CD4-positive, alpha-beta T cell (primary cell): ENCODE results near the gene PIGL. TPM values are rescaled to one million over a fixed set of nuclear protein-coding genes. Genes with fewer than 3 reads are reported as not detected.
A peak's percentile ranks its signal among the peaks of the same experiment; 100 is the strongest.
"Not testable (repeated sequence)": the region's sequence is repeated elsewhere in the genome, so short reads cannot be mapped to it uniquely, and the experiment has no call there.

Experiments
- ATAC-seq: fragments of 200-7000 bp; cut with Tn5 transposase; one replicate; pipeline ENCODE4 v1.10.0; 2022; ENCODE audit warnings: mild to moderate bottlenecking; ENCODE audit not compliant: poor library complexity
- CTCF ChIA-PET: fragments of 350-600 bp; sonication (Branson Sonifier 250); formaldehyde crosslinking; loops from one replicate; lab custom pipeline; 2021; ENCODE audit warnings: antibody characterized with exemption, inconsistent platforms; lab: Charles Lee
- POLR2A ChIA-PET: fragments of 350-600 bp; sonication (Branson Sonifier 250); formaldehyde crosslinking; loops from one replicate; lab custom pipeline; 2021; ENCODE audit warnings: antibody characterized with exemption, inconsistent platforms; lab: Charles Lee
- DNase-seq, 14 experiments: peaks; one replicate each; pipeline ENCODE4 v3.0.0-alpha.2; 2013 to 2020; ENCODE audit warnings: mixed read lengths in 2 of 14
- H3K27ac ChIP-seq, 2 donors: one replicate each; pipeline versions ENCODE4 v1.5.1 to v1.7.0; 2013; ENCODE audit warnings: low read length in 2 of 2, low read depth in 1 of 2, mild to moderate bottlenecking in 1 of 2
- H3K27me3 ChIP-seq, 2 experiments: 1 replicate in 1 of 2; 2 replicates in 1 of 2; pipeline versions ENCODE4 v1.6.1 to v1.7.0; 2013; ENCODE audit warnings: low read length in 2 of 2, control low read depth in 1 of 2, mild to moderate bottlenecking in 1 of 2, moderate library complexity in 1 of 2; ENCODE audit not compliant: insufficient read depth in 2 of 2, control insufficient read depth in 1 of 2
- H3K36me3 ChIP-seq: one replicate; pipeline ENCODE4 v1.6.1; 2013; ENCODE audit warnings: low read length, control low read depth; ENCODE audit not compliant: insufficient read depth
- H3K4me1 ChIP-seq: one replicate; pipeline ENCODE4 v1.6.1; 2013; ENCODE audit warnings: low read length, control low read depth; ENCODE audit not compliant: insufficient read depth
- H3K4me3 ChIP-seq: one replicate; pipeline ENCODE4 v1.5.1; 2013; ENCODE audit warnings: mild to moderate bottlenecking, low read length, moderate library complexity
- H3K9me3 ChIP-seq, 2 experiments: 1 replicate in 1 of 2; 2 replicates in 1 of 2; pipeline versions ENCODE4 v1.6.1 to v1.7.0; 2013; ENCODE audit warnings: low read length in 2 of 2, mild to moderate bottlenecking in 2 of 2, control low read depth in 1 of 2, moderate library complexity in 1 of 2; ENCODE audit not compliant: control insufficient read depth in 1 of 2, insufficient read depth in 1 of 2
- H3K27ac Mint-ChIP-seq: one replicate; pipeline ENCODE4 v1.8.0; 2020; ENCODE audit warnings: mixed read lengths
- H3K27me3 Mint-ChIP-seq: one replicate; pipeline ENCODE4 v1.8.0; 2021; ENCODE audit warnings: mixed read lengths
- H3K36me3 Mint-ChIP-seq: one replicate; pipeline ENCODE4 v1.8.0; 2021; ENCODE audit warnings: low read depth, mixed read lengths
- H3K4me1 Mint-ChIP-seq: one replicate; pipeline ENCODE4 v1.8.0; 2021; ENCODE audit warnings: low read depth, mixed read lengths
- H3K4me3 Mint-ChIP-seq: one replicate; pipeline ENCODE4 v1.8.0; 2020; ENCODE audit warnings: mild to moderate bottlenecking, mixed read lengths
- H3K9me3 Mint-ChIP-seq: one replicate; pipeline ENCODE4 v1.8.0; 2020; ENCODE audit warnings: mixed read lengths
- CTCF ChIP-seq: fragments of 200-600 bp; IDR thresholded peaks from one replicate; pipeline ENCODE4 v1.8.0; 2022; ENCODE audit warnings: antibody characterized with exemption, mild to moderate bottlenecking
- intact Hi-C, 2 experiments: fragments of 100-400 bp; cut with DNase I in 1 of 2; cut with micrococcal nuclease in 1 of 2; formaldehyde crosslinking; loops; one replicate each; pipeline versions ENCODE4 v1.15.1 to v1.9.0; 2023 to 2025; cut with DNase I, micrococcal nuclease
- total RNA-seq, 174 experiments: library from RNA in 2 of 174; stranded (reverse) in 2 of 174; gene quantifications; one replicate each; pipeline ENCODE4 v1.2.3 and lab custom pipeline; 2021 to 2026

Gene PIGL
- total RNA-seq, 2 experiments from 2014 or later: 48.4 to 49.0 TPM

GRCh38 chr17:16302856-16303255 is 85.8 kb downstream of the PIGL start:
- H3K27me3 Mint-ChIP-seq: no peaks in the 10 kb centered on the region
- ChIA-PET POLR2A (no interaction called here), CTCF (interaction anchor here (3.1 kb wide), 1 partner anchor 17 kb away, joined by 8 read pairs; no protein-coding TSS in a partner anchor)
- intact Hi-C loops: no loop called here
- TF ChIP-seq CTCF: no peak
- no peak overlapping the region for H3K4me3 ChIP-seq
- H3K36me3 Mint-ChIP-seq: peaks cover 43% of the 10 kb centered on the region
- H3K4me3 Mint-ChIP-seq: no peak overlapping the region
- no peaks in the 10 kb centered on the region for H3K9me3 Mint-ChIP-seq
- peaks cover 11% of the 10 kb centered on the region for H3K4me1 ChIP-seq
- H3K27ac ChIP-seq: no peak overlapping the region
- H3K9me3 ChIP-seq: no peaks in the 10 kb centered on the region
- no peak for ATAC-seq
- peaks cover 24% of the 10 kb centered on the region for H3K36me3 ChIP-seq
- peaks cover 17% of the 10 kb centered on the region for H3K4me1 Mint-ChIP-seq
- no peak overlapping the region for H3K27ac Mint-ChIP-seq
- DNase-seq: no peak
- H3K27me3 ChIP-seq: no peaks in the 10 kb centered on the region

- H3K27ac ChIP-seq: no peak overlapping the region
- Mint-ChIP-seq H3K27me3 (no peaks in the 10 kb centered on the region), H3K9me3 (no peaks in the 10 kb centered on the region), H3K27ac (no peak overlapping the region), H3K4me1 (peaks cover 5% of the 10 kb centered on the region), H3K36me3 (peaks cover 39% of the 10 kb centered on the region), H3K4me3 (no peak overlapping the region)
- H3K9me3 ChIP-seq: no peaks in the 10 kb centered on the region
- ChIA-PET POLR2A (interaction anchor here (1.0 kb wide), 1 partner anchor 19 kb away, joined by 3 read pairs; no protein-coding TSS in a partner anchor), CTCF (interaction anchor here (1.1 to 1.4 kb wide), 2 partner anchors 19 to 49 kb away, joined by 6 to 11 read pairs; partner anchors contain the start of gene CENPV)
- no peaks in the 10 kb centered on the region for H3K4me1 ChIP-seq
- intact Hi-C loops: no loop called here
- no peak overlapping the region for H3K4me3 ChIP-seq
- no peaks in the 10 kb centered on the region for H3K27me3 ChIP-seq
- DNase-seq (peak in 5 of 14 experiments; percentile 10 to 40 (median 16)), ATAC-seq (peak; percentile 74)
- peaks cover 22% of the 10 kb centered on the region for H3K36me3 ChIP-seq
- peak; percentile 46 for TF ChIP-seq CTCF
Measured at GRCh38 chr17:16304830-16305229, 87.8 kb downstream of the PIGL start.

DNA sequence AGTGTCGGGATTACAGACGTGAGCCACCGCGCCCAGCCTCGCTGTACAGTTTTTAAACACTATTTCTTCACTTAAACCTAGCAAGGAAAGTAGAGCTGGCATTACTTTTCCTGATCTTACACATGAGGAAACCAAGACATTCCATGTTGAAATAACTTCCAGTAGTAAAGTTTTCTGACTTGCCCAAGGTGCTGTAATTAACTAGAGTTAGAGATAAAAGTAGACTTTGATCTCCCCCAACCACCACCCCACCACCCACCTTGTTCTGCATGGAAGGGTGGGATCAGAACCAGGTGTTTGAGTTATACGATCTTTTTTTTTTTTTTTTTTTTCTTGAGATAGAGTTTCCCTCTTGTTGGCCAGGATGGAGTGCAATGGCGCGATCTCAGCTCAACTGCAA is 89.2 kb downstream of the PIGL start:
- Histone ChIP-seq H3K4me3 (no peak overlapping the region), H3K36me3 (peaks cover 18% of the 10 kb centered on the region), H3K27me3 (no peaks in the 10 kb centered on the region), H3K9me3 (no peaks in the 10 kb centered on the region), H3K27ac (no peak overlapping the region), H3K4me1 (peaks cover 8% of the 10 kb centered on the region)
- POLR2A ChIA-PET: interaction anchor here (0.6 kb wide), 1 partner anchor 118 kb away, joined by 3 read pairs; no protein-coding TSS in a partner anchor
- ATAC-seq (no peak), DNase-seq (no peak)
- Mint-ChIP-seq H3K36me3 (peaks cover 40% of the 10 kb centered on the region), H3K9me3 (no peaks in the 10 kb centered on the region), H3K27ac (no peak overlapping the region), H3K4me3 (no peak overlapping the region), H3K27me3 (no peaks in the 10 kb centered on the region), H3K4me1 (peaks cover 17% of the 10 kb centered on the region)
- CTCF ChIA-PET: no interaction called here
- intact Hi-C loops: no loop called here
- no peak for TF ChIP-seq CTCF

GRCh38 chr17:16312061-16312460 is 95.1 kb downstream of the PIGL start:
- H3K9me3 Mint-ChIP-seq, POLR2A ChIA-PET, H3K27ac Mint-ChIP-seq, H3K27me3 ChIP-seq, ATAC-seq, H3K4me1 ChIP-seq, DNase-seq, H3K4me3 ChIP-seq, H3K9me3 ChIP-seq, H3K27me3 Mint-ChIP-seq, H3K27ac ChIP-seq, intact Hi-C loops, CTCF ChIA-PET, H3K36me3 ChIP-seq, H3K4me3 Mint-ChIP-seq: not testable (repeated sequence)
- peaks cover 54% of the 10 kb centered on the region for H3K36me3 Mint-ChIP-seq
- peaks cover 25% of the 10 kb centered on the region for H3K4me1 Mint-ChIP-seq
